NCI-H2196 (cell line): ENCODE data around the gene HPF1.
"Not testable (repeated sequence)": the region's sequence is repeated elsewhere in the genome, so short reads cannot be mapped to it uniquely, and the experiment has no call there.

ENCODE experiments used
- DNase-seq: peaks from one replicate; lab custom pipeline; 2025; ENCODE audit not compliant: unreplicated experiment; lab: John Stamatoyannopoulos, UW

HPF1 gene

DNA sequence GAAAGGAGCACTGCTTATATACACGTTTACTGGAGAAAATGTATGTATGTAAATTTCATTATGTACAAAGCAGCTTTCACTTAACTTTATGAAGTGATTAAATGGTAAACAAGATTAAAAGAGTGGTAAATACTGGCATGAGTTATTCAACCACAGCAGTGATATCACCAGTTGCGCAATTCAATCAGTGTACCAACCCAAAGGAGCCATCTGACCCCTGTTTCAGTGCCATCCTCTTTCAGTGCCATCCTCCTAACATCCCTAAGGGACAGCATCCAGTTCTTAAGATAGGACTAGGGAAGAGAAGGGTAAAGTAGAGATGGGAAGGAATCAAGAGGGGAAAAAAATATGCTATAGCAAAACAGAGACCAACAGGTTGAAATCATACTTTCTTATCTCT is 16.2 kb downstream of the HPF1 start:
- DNase-seq, result no peak

DNA sequence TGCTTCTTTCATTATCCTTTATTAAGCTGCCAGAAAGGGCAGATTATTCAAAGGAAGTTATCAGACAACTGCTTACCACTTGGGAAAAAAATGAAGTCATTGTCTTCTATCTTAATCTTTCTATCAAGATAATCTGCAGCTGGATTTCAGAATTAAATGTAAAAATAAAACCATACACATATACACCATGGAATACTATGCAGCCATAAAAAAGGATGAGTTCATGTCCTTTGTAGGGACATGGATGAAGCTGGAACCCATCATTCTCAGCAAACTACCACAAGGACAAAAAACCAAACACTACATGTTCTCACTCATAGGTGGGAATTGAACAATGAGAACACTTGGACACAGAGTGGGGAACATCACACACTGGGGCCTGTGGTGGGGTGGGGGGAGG is 19.1 kb downstream of the HPF1 start:
- DNase-seq, result not testable (repeated sequence)

DNA sequence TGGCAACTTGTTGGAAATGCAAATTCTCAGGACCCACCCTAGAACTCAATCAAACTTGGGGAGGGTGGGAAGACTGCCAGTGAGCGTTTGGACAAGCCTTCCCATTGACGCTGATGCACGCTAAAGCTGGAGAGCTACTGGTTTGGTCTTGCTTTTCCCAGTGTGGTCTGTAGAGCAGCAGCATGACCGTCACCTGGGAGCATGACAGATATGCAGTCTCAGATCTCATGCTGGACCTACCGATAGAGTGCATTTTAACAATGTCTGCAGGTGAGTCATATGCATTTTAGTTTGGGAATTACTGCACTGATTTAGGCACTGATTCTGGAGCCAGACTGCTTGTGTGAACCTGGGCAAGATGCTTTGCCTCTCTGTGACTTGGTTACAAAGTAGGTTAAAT is 27.2 kb downstream of the HPF1 start:
- no peak for DNase-seq

DNA sequence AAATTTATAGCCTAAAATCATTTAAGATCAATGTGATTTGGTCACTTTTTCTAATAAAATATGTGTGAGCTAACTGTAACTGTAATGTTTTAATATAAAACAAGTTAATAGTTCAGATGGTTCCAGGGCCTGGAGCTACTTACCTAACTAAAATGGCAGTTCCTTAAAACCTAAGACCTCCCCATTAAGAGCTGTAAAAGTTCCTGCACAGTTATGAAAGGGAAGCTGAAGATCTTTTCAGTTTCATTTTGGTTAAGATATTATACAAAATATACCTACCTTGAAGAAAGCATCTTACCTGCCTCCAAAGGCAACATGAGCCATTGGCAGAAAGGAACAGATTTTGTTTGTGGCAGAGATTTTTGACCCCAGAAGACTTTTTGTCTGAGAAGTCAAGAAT is 30.1 kb downstream of the HPF1 start:
- no peak for DNase-seq

DNA sequence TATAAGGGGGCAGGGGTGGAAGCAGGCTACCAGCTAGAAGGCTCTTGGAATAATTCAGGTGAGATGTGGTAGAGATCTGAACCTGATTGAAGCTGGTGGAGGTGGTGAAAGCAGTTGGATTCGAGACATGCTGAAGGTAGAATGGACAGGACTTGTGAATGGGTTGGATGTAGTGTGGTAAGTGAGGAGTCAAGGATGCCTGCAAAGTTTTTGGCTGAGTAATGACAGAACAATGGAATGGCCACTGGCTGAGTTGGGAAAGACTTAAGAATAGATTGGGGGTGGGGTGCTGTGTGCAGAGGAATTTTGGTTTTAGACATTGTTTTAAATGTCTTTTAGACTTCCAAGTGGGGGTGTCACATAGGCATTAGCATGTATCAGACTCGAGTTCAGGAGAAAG is 33.5 kb downstream of the HPF1 start:
- DNase-seq, result no peak

DNA sequence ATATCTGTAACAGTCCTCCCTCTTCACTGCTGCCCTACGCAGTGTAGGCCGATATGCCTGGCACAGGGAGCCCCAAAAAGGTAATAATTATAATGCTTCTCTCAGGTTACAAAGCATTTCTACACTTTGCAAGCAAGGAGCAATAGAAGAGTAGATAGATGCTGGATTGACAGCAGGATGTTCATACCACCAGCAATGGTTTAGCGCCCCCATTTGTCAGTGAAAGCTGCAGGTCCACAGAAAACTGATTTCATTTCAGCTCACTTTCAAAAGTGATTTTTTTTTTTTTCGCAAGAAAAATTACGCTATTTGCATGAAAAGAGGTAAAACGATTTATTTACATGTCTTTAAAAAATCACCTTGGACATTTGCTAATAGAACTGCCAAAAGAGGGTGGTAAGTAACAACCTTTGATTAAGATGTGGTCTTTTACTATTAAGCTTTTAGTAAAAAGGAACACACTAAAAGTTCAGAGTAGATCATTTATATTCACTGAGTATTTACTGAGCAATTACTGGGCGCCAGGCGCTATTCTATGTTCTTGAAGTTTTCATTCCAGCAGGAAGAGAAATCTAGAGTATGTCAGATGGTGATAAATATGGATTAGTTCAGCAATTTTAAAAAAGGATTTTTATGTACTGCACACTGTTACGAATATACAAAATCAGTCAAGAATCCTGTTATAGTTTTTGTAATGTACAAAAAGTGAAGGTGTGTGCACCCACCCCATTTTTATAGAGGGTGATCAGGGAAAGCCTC is 34.4 kb downstream of the HPF1 start:
- no peak for DNase-seq

DNA sequence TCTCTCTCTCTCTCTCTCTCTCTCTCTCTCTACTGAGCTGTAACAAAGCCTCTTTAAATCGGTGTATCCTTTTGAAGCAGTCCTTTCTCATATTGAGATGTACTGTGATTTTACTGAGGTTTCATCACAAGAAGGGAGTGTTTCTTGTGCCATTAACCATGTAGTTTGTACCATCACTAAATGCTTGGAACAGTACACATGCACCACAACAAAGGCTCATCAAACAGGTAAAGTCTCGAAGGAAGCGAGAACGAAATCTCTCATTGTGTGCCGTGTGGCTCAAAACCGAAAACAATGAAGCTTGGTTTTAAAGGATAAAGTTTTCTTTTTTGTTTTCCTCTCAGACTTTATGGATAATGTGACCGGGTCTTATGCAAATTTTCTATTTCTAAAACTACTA is 37.2 kb downstream of the HPF1 start:
- no peak for DNase-seq

DNA sequence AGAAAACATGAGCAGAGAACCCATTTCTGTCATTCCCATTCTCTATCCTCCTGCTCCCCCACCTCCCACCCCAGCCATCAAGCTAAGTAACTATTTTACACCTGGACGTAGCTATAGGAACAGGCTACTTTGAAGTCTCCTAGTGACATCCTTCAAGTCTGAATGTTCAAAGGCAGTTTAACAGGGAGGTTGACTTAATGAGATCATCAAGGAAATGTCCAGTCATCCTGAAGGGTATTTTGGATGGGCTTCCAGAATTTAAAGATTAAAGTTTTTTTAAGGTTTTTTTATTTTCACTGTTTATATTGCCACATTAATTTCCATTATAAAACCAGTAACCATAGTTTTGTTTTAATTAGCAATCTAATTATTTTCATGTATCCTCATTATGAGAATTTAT is 41.1 kb downstream of the HPF1 start:
- no peak for DNase-seq

DNA sequence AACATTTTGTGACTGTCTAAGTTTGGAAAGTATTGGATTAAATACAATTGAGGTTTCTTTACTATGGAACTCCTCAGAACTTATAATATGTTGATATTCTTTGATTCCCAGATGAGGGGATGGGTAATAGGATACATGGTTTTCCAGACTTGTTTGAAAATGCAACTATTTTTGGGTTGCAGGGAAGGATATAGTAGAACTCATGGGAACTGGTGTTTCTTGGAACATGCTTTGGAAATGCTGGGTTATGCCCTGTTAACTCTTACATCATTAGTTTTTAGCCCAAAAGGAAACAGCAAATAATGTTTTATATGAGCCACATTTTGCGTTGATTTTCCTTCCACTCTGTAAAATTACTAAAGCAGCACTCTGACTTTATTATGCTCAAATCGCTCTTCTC is 41.9 kb downstream of the HPF1 start:
- DNase-seq, result no peak

DNA sequence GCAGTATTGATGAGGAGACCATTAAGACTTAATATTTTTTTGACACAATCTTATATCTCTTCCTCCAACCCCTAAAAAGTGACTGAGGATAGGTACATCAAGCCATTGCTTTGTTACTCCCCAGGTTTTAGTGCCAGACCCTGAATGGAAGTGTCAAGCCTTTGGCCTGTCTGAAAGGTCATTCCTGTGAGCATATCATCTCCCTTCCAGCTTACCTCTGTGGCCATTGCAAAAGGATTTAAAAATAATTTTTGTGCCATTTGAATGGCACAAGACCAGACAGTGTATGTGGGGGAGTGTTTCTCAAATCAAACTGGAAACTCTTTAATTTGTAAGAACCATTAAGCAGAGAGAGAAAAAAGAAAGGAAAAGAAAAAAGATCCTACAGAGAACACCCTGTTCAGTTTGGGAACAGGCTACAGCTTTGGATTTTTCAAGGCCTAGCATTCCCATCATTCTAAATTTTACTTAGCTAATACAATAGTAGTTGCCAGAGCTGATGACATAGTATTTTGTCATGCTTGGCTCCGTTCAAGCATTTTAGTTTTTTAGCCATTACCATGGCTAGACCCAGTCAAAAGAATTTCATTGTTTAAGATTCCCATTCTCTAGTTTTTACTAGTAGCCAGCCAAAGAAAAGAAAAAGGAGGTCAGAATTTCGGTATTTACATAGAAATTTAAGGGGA is 49.6 kb downstream of the HPF1 start:
- DNase-seq, result no peak

DNA sequence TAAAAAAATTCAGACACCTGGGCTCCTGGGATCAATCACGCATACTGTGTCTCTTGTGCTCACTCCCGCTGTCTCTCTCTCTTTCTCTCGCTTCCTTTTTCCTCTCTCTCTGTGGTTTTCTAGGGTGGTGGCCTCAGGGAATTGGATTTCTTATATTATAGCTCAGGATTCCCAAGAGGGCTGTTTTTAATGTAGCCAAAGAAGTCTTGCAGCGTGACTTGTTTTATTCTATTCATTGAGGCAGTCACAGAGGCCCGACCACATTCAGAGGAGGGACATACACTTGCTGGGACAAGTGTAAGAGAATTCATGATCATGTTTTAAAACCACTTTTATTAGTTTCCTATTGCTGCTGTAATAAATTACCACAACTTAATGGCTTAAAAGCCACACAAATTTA is 59.4 kb downstream of the HPF1 start:
- DNase-seq, result no peak

DNA sequence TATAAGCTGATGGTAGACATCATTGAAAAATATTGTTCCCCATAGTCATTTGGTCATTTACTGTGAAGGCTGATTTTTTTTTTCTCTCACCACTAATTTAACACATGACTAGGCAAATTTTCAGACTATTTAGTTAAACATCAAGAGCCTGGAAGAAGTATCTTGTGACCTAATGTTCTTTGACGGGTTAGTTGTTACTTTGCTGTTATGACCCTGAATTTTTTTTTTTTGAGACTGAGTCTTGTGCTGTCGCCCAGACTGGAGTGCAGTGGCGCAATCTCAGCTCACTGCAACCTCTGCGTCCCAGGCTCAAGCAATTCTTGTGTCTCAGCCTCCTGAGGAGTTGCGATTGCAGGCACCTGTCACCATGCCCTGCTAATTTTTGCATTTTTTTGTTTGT is 67.0 kb downstream of the HPF1 start:
- DNase-seq, result no peak

DNA sequence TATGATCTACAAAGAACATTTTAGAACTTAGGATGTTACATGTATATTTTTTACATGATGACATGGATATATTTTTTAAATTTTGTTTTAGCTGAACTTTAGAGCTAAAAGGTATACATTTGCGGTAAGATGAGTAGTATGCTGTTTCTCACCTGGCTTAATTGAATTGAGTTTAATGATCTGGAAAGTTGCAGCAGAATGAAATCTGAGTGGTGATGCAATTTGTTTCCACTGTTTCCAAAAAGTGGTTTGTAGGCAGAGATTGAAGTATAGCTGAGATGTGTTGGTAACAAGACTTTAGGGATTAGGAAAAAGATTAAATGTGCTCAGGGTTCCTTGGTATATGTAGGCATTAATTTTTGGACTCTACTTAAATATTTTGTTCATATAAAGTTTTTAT is 68.1 kb downstream of the HPF1 start:
- DNase-seq, result no peak

DNA sequence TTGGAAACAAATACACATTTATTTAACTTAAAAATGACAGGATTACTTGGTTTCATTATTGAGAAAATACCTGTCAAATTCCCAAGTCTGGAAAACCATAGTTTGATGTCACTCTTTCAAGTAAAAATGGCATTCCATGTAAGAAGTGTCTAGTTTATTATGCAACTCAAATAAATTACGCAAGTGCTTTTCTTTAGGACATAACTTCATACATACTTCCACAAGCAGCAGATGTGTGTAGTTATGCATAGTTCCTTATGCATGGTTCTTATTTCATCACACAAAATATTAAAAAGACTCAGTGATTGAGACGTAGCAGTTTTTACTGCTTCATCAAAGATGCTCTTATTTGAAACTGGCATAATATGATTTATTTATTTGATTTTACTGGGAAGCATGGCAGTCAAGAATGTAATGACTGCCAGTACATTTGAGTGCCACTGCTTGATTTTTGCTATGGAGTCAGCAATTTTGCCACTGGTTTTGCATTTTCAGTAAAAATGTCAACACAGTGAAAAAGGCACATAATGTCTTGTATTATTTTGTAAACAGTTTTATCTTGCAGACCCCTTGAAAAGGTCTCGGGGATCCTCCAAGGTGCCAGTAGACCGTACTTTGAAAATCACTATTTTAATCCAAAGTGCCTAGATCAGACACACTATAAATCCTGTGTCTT is 75.2 kb downstream of the HPF1 start:
- DNase-seq, result no peak
